ENCODE data around the gene SNAP23.

GRCh38 chr15:42523331-42523730 lies 27.9 kb downstream of the SNAP23 start:
- TF ChIP-seq GATA3 (IDR thresholded peaks at IDR 0.05; ENCODE audit: low read depth, low read length) = no peak
- TF ChIP-seq GATA2 (IDR thresholded peaks at IDR 0.05; ENCODE audit: low read depth, low read length) = no peak
